MM.1S (cell line): Measurements from ENCODE around the gene ZNF354C.

Source experiments
- DNase-seq: peaks from one replicate; pipeline ENCODE4 v3.0.0-alpha.2; 2015
- H2AFZ ChIP-seq: fragments of 300-600 bp; sonication (generic); 2 replicates; pipeline ENCODE4 v1.6.0; 2016; ENCODE audit warnings: antibody characterized with exemption, low read length
- H3F3A ChIP-seq: fragments of 300-600 bp; sonication (generic); 2 replicates; pipeline ENCODE4 v1.6.1; 2016; ENCODE audit warnings: mild to moderate bottlenecking, antibody characterized with exemption, low read length, moderate library complexity, mixed read lengths; ENCODE audit not compliant: insufficient read depth
- H3K27ac ChIP-seq: fragments of 300-600 bp; sonication (generic); 2 replicates; pipeline ENCODE4 v1.5.1; 2016; ENCODE audit warnings: mild to moderate bottlenecking, low read length
- H3K27me3 ChIP-seq: fragments of 300-600 bp; sonication (generic); replicated peaks from 2 replicates; pipeline ENCODE4 v1.6.0; 2016; ENCODE audit warnings: low read length; ENCODE audit not compliant: insufficient read depth
- H3K36me3 ChIP-seq: fragments of 300-600 bp; sonication (generic); replicated peaks from 2 replicates; pipeline ENCODE4 v1.6.1; 2016; ENCODE audit warnings: mild to moderate bottlenecking, low read length, mixed read lengths; ENCODE audit not compliant: insufficient read depth
- H3K4me1 ChIP-seq: fragments of 300-600 bp; sonication (generic); 2 replicates; pipeline ENCODE4 v1.6.1; 2016; ENCODE audit warnings: low read length, mixed read lengths
- H3K4me2 ChIP-seq: fragments of 300-600 bp; sonication (generic); 2 replicates; pipeline ENCODE4 v1.6.0; 2016; ENCODE audit warnings: low read depth, low read length
- H3K4me3 ChIP-seq: fragments of 300-600 bp; sonication (generic); 2 replicates; pipeline ENCODE4 v1.5.1; 2016; ENCODE audit warnings: low read length, mixed read lengths
- H3K79me2 ChIP-seq: fragments of 300-600 bp; sonication (generic); 2 replicates; pipeline ENCODE4 v1.6.1; 2016; ENCODE audit warnings: mixed run types, low read length, mixed read lengths
- H3K9ac ChIP-seq: fragments of 300-600 bp; sonication (generic); 2 replicates; pipeline ENCODE4 v1.6.1; 2016; ENCODE audit warnings: low read length, mixed read lengths
- H3K9me2 ChIP-seq: fragments of 300-600 bp; sonication (generic); replicated peaks from 2 replicates; pipeline ENCODE4 v1.6.1; 2016; ENCODE audit warnings: mild to moderate bottlenecking, low read length, mixed read lengths; ENCODE audit not compliant: insufficient read depth
- H3K9me3 ChIP-seq: fragments of 300-600 bp; sonication (generic); replicated peaks from 2 replicates; pipeline ENCODE4 v1.6.1; 2016; ENCODE audit warnings: mild to moderate bottlenecking, low read length, mixed read lengths; ENCODE audit not compliant: insufficient read depth
- H4K20me1 ChIP-seq: fragments of 300-600 bp; sonication (generic); 2 replicates; pipeline ENCODE4 v1.6.1; 2016; ENCODE audit warnings: mild to moderate bottlenecking, low read length, moderate library complexity, mixed read lengths; ENCODE audit not compliant: insufficient read depth
- CTCF ChIP-seq: fragments of 300-600 bp; sonication (generic); IDR thresholded peaks from 2 replicates; pipeline ENCODE4 v1.5.1; 2016; ENCODE audit warnings: antibody characterized with exemption, low read length, mixed read lengths
- EZH2 ChIP-seq: fragments of 300-600 bp; sonication (generic); optimal IDR thresholded peaks from 2 replicates; pipeline ENCODE3; 2017; ENCODE audit warnings: low read depth, mild to moderate bottlenecking, antibody characterized with exemption, low read length, mixed read lengths
- EZH2phosphoT487 ChIP-seq: fragments of 300-600 bp; sonication (generic); IDR thresholded peaks from 2 replicates; pipeline ENCODE4 v1.6.1; 2018; ENCODE audit warnings: antibody characterized with exemption, low read length

The ZNF354C gene

GRCh38 chr5:179044765-179045164 lies 15.4 kb upstream of the ZNF354C start:
- no peak for DNase-seq
- no peak for TF ChIP-seq EZH2phosphoT487
- no peak for TF ChIP-seq CTCF
- TF ChIP-seq EZH2: no peak
- Histone ChIP-seq H3K27me3 (no peaks in the 10 kb centered on the region; the same call in 1 of the 2 replicates), H3K4me3 (no peak overlapping the region), H3K27ac (no peak overlapping the region), H2AFZ (no peak overlapping the region), H3F3A (no peaks in the 10 kb centered on the region), H3K9me3 (no peaks in the 10 kb centered on the region), H3K9me2 (no peaks in the 10 kb centered on the region), H4K20me1 (no peaks in the 10 kb centered on the region), H3K4me2 (no peak overlapping the region), H3K36me3 (no peaks in the 10 kb centered on the region), H3K79me2 (no peaks in the 10 kb centered on the region), H3K9ac (no peak overlapping the region), H3K4me1 (no peaks in the 10 kb centered on the region)

- Histone ChIP-seq H3K9me3 (no peaks in the 10 kb centered on the region), H3F3A (no peaks in the 10 kb centered on the region), H3K36me3 (no peaks in the 10 kb centered on the region), H3K9me2 (no peaks in the 10 kb centered on the region), H3K4me1 (no peaks in the 10 kb centered on the region), H3K79me2 (no peaks in the 10 kb centered on the region), H3K9ac (no peak overlapping the region), H2AFZ (no peak overlapping the region), H3K4me2 (no peak overlapping the region), H4K20me1 (no peaks in the 10 kb centered on the region), H3K4me3 (no peak overlapping the region), H3K27me3 (peaks cover 16% of the 10 kb centered on the region; the same call in 1 of the 2 replicates), H3K27ac (no peak overlapping the region)
- no peak for TF ChIP-seq EZH2
- TF ChIP-seq EZH2phosphoT487: no peak
- no peak for TF ChIP-seq CTCF
- DNase-seq: no peak
These were observed 8.4 kb upstream of the ZNF354C start for GRCh38 chr5:179051784-179052183.

GRCh38 chr5:179054036-179054785 lies 6.0 kb upstream of the ZNF354C start:
- no peak overlapping the region for H3K9ac ChIP-seq
- no peaks in the 10 kb centered on the region for H3K9me3 ChIP-seq
- no peak overlapping the region for H3K4me2 ChIP-seq
- H4K20me1 ChIP-seq: no peaks in the 10 kb centered on the region
- no peaks in the 10 kb centered on the region for H3K36me3 ChIP-seq
- no peak overlapping the region for H3K27ac ChIP-seq
- no peaks in the 10 kb centered on the region for H3K79me2 ChIP-seq
- H3K27me3 ChIP-seq: peaks cover 16% of the 10 kb centered on the region; the same call in 1 of the 2 replicates
- H2AFZ ChIP-seq: no peak overlapping the region
- H3K4me3 ChIP-seq: no peak overlapping the region
- no peaks in the 10 kb centered on the region for H3F3A ChIP-seq
- H3K9me2 ChIP-seq: no peaks in the 10 kb centered on the region
- H3K4me1 ChIP-seq: no peaks in the 10 kb centered on the region
- DNase-seq: no peak
- no peak for TF ChIP-seq CTCF
- TF ChIP-seq EZH2: no peak
- TF ChIP-seq EZH2phosphoT487: no peak
